Prostate gland (tissue), 2 donors: Measurements from ENCODE around the gene ARL5C. TPM values are rescaled to one million over a fixed set of nuclear protein-coding genes. Genes with fewer than 3 reads are reported as not detected.
"Not testable (repeated sequence)": the region's sequence is repeated elsewhere in the genome, so short reads cannot be mapped to it uniquely, and the experiment has no call there.

Source experiments
- DNase-seq: peaks from one replicate; pipeline ENCODE4 v3.0.0-alpha.2; 2019; ENCODE audit warnings: low spot score
- H3K27ac ChIP-seq, 2 donors: fragments of 200-600 bp; sonication (generic); 2 replicates each; pipeline ENCODE4 v1.5.1; 2017 to 2019
- H3K27me3 ChIP-seq: fragments of 200-600 bp; sonication (generic); replicated peaks from 2 replicates; pipeline ENCODE4 v1.5.1; 2019; ENCODE audit not compliant: insufficient read depth
- H3K36me3 ChIP-seq, 2 donors: fragments of 200-600 bp; sonication (generic); 1 replicate in 1 of 2; 2 replicates in 1 of 2; pipeline versions ENCODE4 v1.5.1 to v1.8.1; 2017 to 2019
- H3K4me1 ChIP-seq: fragments of 200-600 bp; sonication (generic); replicated peaks from 2 replicates; pipeline ENCODE4 v1.5.1; 2019
- H3K4me3 ChIP-seq, 2 donors: fragments of 200-600 bp; sonication (generic); 2 replicates each; pipeline ENCODE4 v1.5.1; 2017 to 2019
- H3K9me3 ChIP-seq: fragments of 200-600 bp; sonication (generic); 2 replicates; pipeline ENCODE4 v1.5.1; 2017
- CTCF ChIP-seq, 4 experiments: fragments of 200-600 bp in 2 of 4; fragments of 450-650 bp in 2 of 4; sonication (generic) in 2 of 4; IDR thresholded peaks; 1 replicate in 3 of 4; 2 replicates in 1 of 4; pipeline ENCODE4 v1.5.1; 2016 to 2019; ENCODE audit warnings: antibody characterized with exemption in 4 of 4, mild to moderate bottlenecking in 2 of 4, moderate library complexity in 2 of 4
- POLR2A ChIP-seq: fragments of 450-650 bp; IDR thresholded peaks from one replicate; pipeline ENCODE4 v1.6.1; 2016; ENCODE audit warnings: antibody characterized with exemption, mild to moderate bottlenecking
- POLR2AphosphoS5 ChIP-seq: sonication (generic); formaldehyde crosslinking; IDR thresholded peaks from one replicate; pipeline ENCODE4 v1.6.1; 2017; ENCODE audit warnings: antibody characterized with exemption
- WGBS: methylation state at CpG from one replicate; pipeline ENCODE4 v1.1.5; 2018; 5-methylcytosine and 5-hydroxymethylcytosine counted together
- intact Hi-C: fragments of 100-400 bp; cut with DNase I; formaldehyde crosslinking; loops from one replicate; pipeline ENCODE4 v1.14.2; 2022
- total RNA-seq, 2 donors: library from RNA; depleted of rRNA; stranded (reverse); fragments of >200 nt; gene quantifications; one replicate each; pipeline ENCODE4 v1.1.0, GENCODE V29; 2016

Gene ARL5C
- total RNA-seq, 2 donors from 2014 or later = not detected

DNA sequence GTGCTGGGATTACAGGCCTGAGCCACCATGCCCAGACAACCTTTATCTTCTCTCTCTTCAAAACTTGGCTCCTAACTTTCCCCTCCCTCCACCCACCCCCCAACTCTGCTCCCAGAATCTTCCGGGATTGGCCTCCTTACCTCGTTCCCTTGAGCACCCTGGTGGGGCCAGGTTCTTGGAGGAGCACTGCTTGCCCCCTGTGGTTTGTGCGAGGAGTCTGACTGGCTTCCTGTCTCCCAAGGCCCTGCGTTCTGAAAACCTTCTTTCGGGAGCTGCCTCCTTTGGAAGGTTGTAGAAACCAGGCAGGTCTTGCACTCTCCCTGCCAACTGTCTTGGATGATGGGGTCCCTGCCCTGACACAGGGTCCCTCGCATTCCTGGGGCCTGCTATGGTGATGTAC, 34.3 kb downstream of the ARL5C start:
- H3K27me3 ChIP-seq = no peaks in the 10 kb centered on the region
- intact Hi-C loops = no loop called here
- 76% methylated on average over 6 of the region's 6 CpGs for WGBS
- no peak overlapping the region for H3K4me3 ChIP-seq
- H3K9me3 ChIP-seq = no peaks in the 10 kb centered on the region
- DNase-seq = no peak
- H3K4me1 ChIP-seq = no peaks in the 10 kb centered on the region
- H3K36me3 ChIP-seq = no peaks in the 10 kb centered on the region
- no peak overlapping the region for H3K27ac ChIP-seq
- TF ChIP-seq POLR2A (no peak), POLR2AphosphoS5 (no peak), CTCF (IDR thresholded peaks at IDR 0.05) (no peak)

DNA sequence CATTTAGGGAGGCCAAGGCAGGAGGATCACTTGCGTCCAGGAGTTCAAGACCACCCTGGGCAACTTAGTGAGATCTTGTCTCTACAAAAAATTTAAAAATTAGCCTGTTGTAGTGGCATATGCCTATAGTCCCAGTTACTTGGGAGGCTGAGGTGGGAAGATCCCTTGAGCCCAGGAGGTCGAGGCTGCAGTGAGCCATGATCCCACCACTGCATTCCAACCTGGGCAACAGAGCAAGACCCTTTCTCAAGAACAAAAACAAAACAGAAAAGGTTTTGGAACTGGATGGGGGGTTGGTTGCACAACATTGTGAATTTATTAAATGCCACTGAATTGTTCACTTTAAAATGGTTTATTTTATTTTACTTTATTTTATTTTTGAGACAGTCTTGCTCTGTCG, 35.8 kb downstream of the ARL5C start:
- Histone ChIP-seq H3K27ac (no peak overlapping the region), H3K4me1 (no peaks in the 10 kb centered on the region), H3K9me3 (no peaks in the 10 kb centered on the region), H3K36me3 (no peaks in the 10 kb centered on the region), H3K27me3 (no peaks in the 10 kb centered on the region), H3K4me3 (no peak overlapping the region)
- intact Hi-C loops = no loop called here
- no peak for DNase-seq
- WGBS = 90% methylated on average over 3 of the region's 3 CpGs
- TF ChIP-seq POLR2AphosphoS5 = no peak
- TF ChIP-seq CTCF (IDR thresholded peaks at IDR 0.05) = no peak
- TF ChIP-seq POLR2A = no peak

- H3K4me1 ChIP-seq, H3K27ac ChIP-seq, H3K27me3 ChIP-seq, H3K9me3 ChIP-seq, H3K36me3 ChIP-seq, DNase-seq, H3K4me3 ChIP-seq, intact Hi-C loops: not testable (repeated sequence)
- 69% methylated on average over 6 of the region's 6 CpGs for WGBS
Measured at GRCh38 chr17:39129544-39129943, 36.4 kb downstream of the ARL5C start.

GRCh38 chr17:39126436-39126835, 39.5 kb downstream of the ARL5C start:
- DNase-seq = no peak
- no peak overlapping the region for H3K27ac ChIP-seq
- TF ChIP-seq POLR2AphosphoS5 = no peak
- TF ChIP-seq CTCF (IDR thresholded peaks at IDR 0.05) = no peak
- no peak for TF ChIP-seq POLR2A
- intact Hi-C loops = no loop called here
- H3K36me3 ChIP-seq = no peaks in the 10 kb centered on the region
- 64% methylated on average over 6 of the region's 6 CpGs for WGBS
- H3K4me3 ChIP-seq = no peak overlapping the region
- H3K4me1 ChIP-seq = no peaks in the 10 kb centered on the region
- H3K9me3 ChIP-seq = no peaks in the 10 kb centered on the region
- no peaks in the 10 kb centered on the region for H3K27me3 ChIP-seq

- TF ChIP-seq CTCF (IDR thresholded peaks at IDR 0.05) = no peak
- TF ChIP-seq POLR2A = no peak
- no peak for TF ChIP-seq POLR2AphosphoS5
- no peak overlapping the region for H3K4me3 ChIP-seq
- WGBS = 99% methylated on average over 2 of the region's 2 CpGs
- H3K27me3 ChIP-seq = no peaks in the 10 kb centered on the region
- no peaks in the 10 kb centered on the region for H3K4me1 ChIP-seq
- no peaks in the 10 kb centered on the region for H3K9me3 ChIP-seq
- intact Hi-C loops = no loop called here
- no peak overlapping the region for H3K27ac ChIP-seq
- no peak for DNase-seq
- no peaks in the 10 kb centered on the region for H3K36me3 ChIP-seq
Measured at GRCh38 chr17:39125143-39125875, 40.7 kb downstream of the ARL5C start.
